ENCODE data around the gene TRIO.

The TRIO gene

GRCh38 chr5:14436801-14437542 lies 293.8 kb downstream of the TRIO start:
- TF ChIP-seq CTCF (IDR thresholded peaks at IDR 0.05; ENCODE audit: insufficient read depth, missing control alignments): no peak
- no peak for DNase-seq (ENCODE audit: insufficient read length, low spot score)
- no peak for FAIRE-seq

GRCh38 chr5:14438195-14438606 lies 295.1 kb downstream of the TRIO start:
- DNase-seq (ENCODE audit: insufficient read length, low spot score) (no peak), FAIRE-seq (no peak)
- no peak for TF ChIP-seq CTCF (IDR thresholded peaks at IDR 0.05; ENCODE audit: insufficient read depth, missing control alignments)

GRCh38 chr5:14439087-14439871 lies 296.1 kb downstream of the TRIO start:
- no peak for FAIRE-seq
- no peak for TF ChIP-seq CTCF (IDR thresholded peaks at IDR 0.05; ENCODE audit: insufficient read depth, missing control alignments)
- DNase-seq (ENCODE audit: insufficient read length, low spot score): no peak

GRCh38 chr5:14440223-14440581 lies 297.1 kb downstream of the TRIO start:
- no peak for TF ChIP-seq CTCF (IDR thresholded peaks at IDR 0.05; ENCODE audit: insufficient read depth, missing control alignments)
- DNase-seq (ENCODE audit: insufficient read length, low spot score) (no peak), FAIRE-seq (no peak)

GRCh38 chr5:14440582-14441431 lies 297.7 kb downstream of the TRIO start:
- DNase-seq (ENCODE audit: insufficient read length, low spot score) (no peak), FAIRE-seq (no peak)
- TF ChIP-seq CTCF (IDR thresholded peaks at IDR 0.05; ENCODE audit: insufficient read depth, missing control alignments): no peak

- FAIRE-seq (no peak), DNase-seq (ENCODE audit: insufficient read length, low spot score) (no peak)
- TF ChIP-seq CTCF (IDR thresholded peaks at IDR 0.05; ENCODE audit: insufficient read depth, missing control alignments): no peak
These were observed 298.5 kb downstream of the TRIO start for GRCh38 chr5:14441641-14442040.

Data from D721Med (cell line).